HEK293 (cell line): ENCODE measurements around the gene CRYBB2.

ENCODE experiments used
- CTCF ChIA-PET: fragments of 350-600 bp; formaldehyde crosslinking; extraction: SDS; loops from one replicate; lab custom pipeline; 2021; ENCODE audit warnings: antibody characterized with exemption; lab: Yijun Ruan, JAX
- POLR2A ChIA-PET: fragments of 300-600 bp; formaldehyde crosslinking; extraction: SDS; loops from one replicate; lab custom pipeline; 2020; ENCODE audit warnings: antibody characterized with exemption, inconsistent platforms; lab: Yijun Ruan, JAX
- H3K27ac ChIP-seq: fragments of 200-500 bp; sonication (Bioruptor generic); 2 replicates; pipeline ENCODE4 v1.5.1; 2014; ENCODE audit warnings: low read depth, low read length, control low read depth, inconsistent platforms; ENCODE audit errors: extremely low read depth
- H3K36me3 ChIP-seq, 2 experiments: fragments of 200-500 bp in 1 of 2; sonication (Bioruptor generic) in 1 of 2; 1 replicate in 1 of 2; 2 replicates in 1 of 2; pipeline ENCODE4 v1.5.1; 2014 to 2017; ENCODE audit warnings: inconsistent platforms in 2 of 2, low read length in 2 of 2; ENCODE audit not compliant: control insufficient read depth in 2 of 2, insufficient read depth in 1 of 2
- H3K4me1 ChIP-seq: fragments of 200-500 bp; sonication (Bioruptor generic); 2 replicates; pipeline ENCODE4 v1.5.1; 2014; ENCODE audit warnings: mild to moderate bottlenecking, low read length, inconsistent platforms; ENCODE audit not compliant: control insufficient read depth, insufficient read depth
- H3K4me3 ChIP-seq: 2 replicates; pipeline ENCODE4 v1.5.1; 2011; ENCODE audit warnings: low read depth, mild to moderate bottlenecking, control low read depth, low read length, moderate library complexity
- H3K9me3 ChIP-seq: fragments of 200-500 bp; sonication (Bioruptor generic); 2 replicates; pipeline ENCODE4 v1.5.1; 2014; ENCODE audit warnings: low read depth, low read length, inconsistent platforms; ENCODE audit not compliant: control insufficient read depth, insufficient read depth
- FEZF1 ChIP-seq: fragments of 450-650 bp; formaldehyde crosslinking; IDR thresholded peaks from 2 replicates; pipeline ENCODE4 v1.5.1; 2016; ENCODE audit warnings: missing biosample characterization, missing genetic modification characterization
- HOXC10 ChIP-seq: sonication (generic); formaldehyde crosslinking; IDR thresholded peaks from 2 replicates; pipeline ENCODE4 v1.8.1; 2023; ENCODE audit warnings: mild to moderate bottlenecking, missing genetic modification reagents
- KLF16 ChIP-seq: fragments of 450-650 bp; formaldehyde crosslinking; IDR thresholded peaks from 2 replicates; pipeline ENCODE4 v1.5.1; 2017; ENCODE audit warnings: missing biosample characterization, missing genetic modification characterization
- SETDB1 ChIP-seq: IDR thresholded peaks from one replicate; pipeline ENCODE4 v1.6.1; 2017; ENCODE audit warnings: mild to moderate bottlenecking, low read length, moderate library complexity, mixed read lengths; ENCODE audit not compliant: insufficient read length
- ZBTB17 ChIP-seq: fragments of 450-650 bp; formaldehyde crosslinking; IDR thresholded peaks from 2 replicates; pipeline ENCODE4 v1.5.1; 2016; ENCODE audit warnings: missing biosample characterization, missing genetic modification characterization
- ZBTB6 ChIP-seq: fragments of 450-650 bp; formaldehyde crosslinking; IDR thresholded peaks from 2 replicates; pipeline ENCODE4 v1.5.1; 2017; ENCODE audit warnings: missing biosample characterization, missing genetic modification characterization
- ZFP69B ChIP-seq: fragments of 450-650 bp; formaldehyde crosslinking; IDR thresholded peaks from 2 replicates; pipeline ENCODE4 v1.5.1; 2016; ENCODE audit warnings: missing biosample characterization, missing genetic modification characterization
- ZNF138 ChIP-seq: fragments of 450-650 bp; formaldehyde crosslinking; IDR thresholded peaks from 2 replicates; pipeline ENCODE4 v1.5.1; 2016; ENCODE audit warnings: missing biosample characterization, missing genetic modification characterization, borderline replicate concordance
- ZNF155 ChIP-seq: fragments of 450-650 bp; formaldehyde crosslinking; IDR thresholded peaks from 2 replicates; pipeline ENCODE4 v1.5.1; 2016; ENCODE audit warnings: missing biosample characterization, missing genetic modification characterization
- ZNF202 ChIP-seq: fragments of 450-650 bp; formaldehyde crosslinking; IDR thresholded peaks from 2 replicates; pipeline ENCODE4 v1.5.1; 2016; ENCODE audit warnings: missing biosample characterization, missing genetic modification characterization, borderline replicate concordance
- ZNF211 ChIP-seq: fragments of 450-650 bp; formaldehyde crosslinking; IDR thresholded peaks from 2 replicates; pipeline ENCODE4 v1.5.1; 2016; ENCODE audit warnings: low read depth, missing biosample characterization, missing genetic modification characterization
- ZNF221 ChIP-seq: fragments of 450-650 bp; formaldehyde crosslinking; IDR thresholded peaks from 2 replicates; pipeline ENCODE4 v1.5.1; 2017; ENCODE audit warnings: missing biosample characterization, missing genetic modification characterization, borderline replicate concordance
- ZNF23 ChIP-seq: fragments of 450-650 bp; formaldehyde crosslinking; IDR thresholded peaks from 2 replicates; pipeline ENCODE4 v1.5.1; 2016; ENCODE audit warnings: missing biosample characterization, missing genetic modification characterization, borderline replicate concordance
- ZNF239 ChIP-seq: fragments of 450-650 bp; formaldehyde crosslinking; IDR thresholded peaks from 2 replicates; pipeline ENCODE4 v1.5.1; 2016; ENCODE audit warnings: missing biosample characterization, missing genetic modification characterization
- ZNF274 ChIP-seq, 2 experiments: fragments of 200-500 bp in 1 of 2; fragments of 450-650 bp in 1 of 2; sonication (Bioruptor generic) in 1 of 2; formaldehyde crosslinking in 1 of 2; IDR thresholded peaks; 2 replicates each; pipeline versions ENCODE4 v1.5.1 to v1.6.1; 2014 to 2016; ENCODE audit warnings: borderline replicate concordance in 1 of 2, inconsistent platforms in 1 of 2, low read length in 1 of 2, missing biosample characterization in 1 of 2, missing genetic modification characterization in 1 of 2
- ZNF350 ChIP-seq: fragments of 450-650 bp; formaldehyde crosslinking; IDR thresholded peaks from 2 replicates; pipeline ENCODE4 v1.5.0; 2017; ENCODE audit warnings: missing biosample characterization, mild to moderate bottlenecking, missing genetic modification characterization
- ZNF37A ChIP-seq: fragments of 450-650 bp; IDR thresholded peaks from 2 replicates; pipeline ENCODE4 v1.5.1; 2018; ENCODE audit warnings: missing biosample characterization, missing genetic modification characterization
- ZNF394 ChIP-seq: fragments of 450-650 bp; formaldehyde crosslinking; IDR thresholded peaks from 2 replicates; pipeline ENCODE4 v1.5.1; 2016; ENCODE audit warnings: missing biosample characterization, missing genetic modification characterization, mild to moderate bottlenecking, moderate library complexity, borderline replicate concordance
- ZNF596 ChIP-seq: fragments of 450-650 bp; IDR thresholded peaks from 2 replicates; pipeline ENCODE4 v1.5.0; 2018; ENCODE audit warnings: missing biosample characterization, mild to moderate bottlenecking, missing genetic modification characterization, moderate library complexity
- ZNF621 ChIP-seq: fragments of 450-650 bp; formaldehyde crosslinking; IDR thresholded peaks from 2 replicates; pipeline ENCODE4 v1.5.1; 2017; ENCODE audit warnings: missing biosample characterization, missing genetic modification characterization
- ZNF629 ChIP-seq: fragments of 450-650 bp; formaldehyde crosslinking; IDR thresholded peaks from 2 replicates; pipeline ENCODE4 v1.5.1; 2017; ENCODE audit warnings: missing biosample characterization, missing genetic modification characterization
- TF ChIP-seq, protein P1 (sequence below): fragments of 450-650 bp; formaldehyde crosslinking; IDR thresholded peaks from 2 replicates; pipeline ENCODE4 v1.5.1; 2016; ENCODE audit warnings: missing biosample characterization, missing genetic modification characterization
- TF ChIP-seq, protein P2 (sequence below): fragments of 450-650 bp; formaldehyde crosslinking; IDR thresholded peaks from 2 replicates; pipeline ENCODE4 v1.5.1; 2016; ENCODE audit warnings: missing biosample characterization, missing genetic modification characterization, low read depth

CRYBB2 gene

DNA sequence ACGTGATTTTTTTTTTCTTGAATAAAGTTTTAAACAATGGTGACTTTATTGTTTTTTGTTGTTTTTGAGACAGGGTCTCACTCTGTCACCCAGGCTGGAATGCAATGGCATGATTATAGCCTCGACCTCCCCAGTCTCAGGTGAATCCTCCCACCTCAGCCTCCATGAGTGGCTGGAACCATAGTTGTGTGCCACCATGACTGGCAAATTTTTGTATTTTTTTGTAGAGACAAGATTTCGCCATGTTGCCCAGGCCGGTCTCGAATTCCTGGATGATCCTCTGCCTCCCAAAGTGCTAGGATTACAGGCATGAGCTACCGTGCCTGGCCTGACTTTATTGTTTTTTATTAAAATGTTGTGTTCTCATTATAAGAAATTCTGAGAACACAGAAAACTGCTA is 32.0 kb upstream of the CRYBB2 start:
- ChIA-PET CTCF (interaction anchor here (0.9 to 4.7 kb wide), 4 partner anchors 11 to 251 kb away, joined by 3 to 36 read pairs (median 4); no protein-coding TSS in a partner anchor), POLR2A (no interaction called here)
- no peaks in the 10 kb centered on the region for H3K9me3 ChIP-seq
- no peak for TF ChIP-seq ZBTB6 (tag by site-specific recombination)
- no peak for TF ChIP-seq ZNF202 (tag by site-specific recombination)
- TF ChIP-seq, protein P1, sequence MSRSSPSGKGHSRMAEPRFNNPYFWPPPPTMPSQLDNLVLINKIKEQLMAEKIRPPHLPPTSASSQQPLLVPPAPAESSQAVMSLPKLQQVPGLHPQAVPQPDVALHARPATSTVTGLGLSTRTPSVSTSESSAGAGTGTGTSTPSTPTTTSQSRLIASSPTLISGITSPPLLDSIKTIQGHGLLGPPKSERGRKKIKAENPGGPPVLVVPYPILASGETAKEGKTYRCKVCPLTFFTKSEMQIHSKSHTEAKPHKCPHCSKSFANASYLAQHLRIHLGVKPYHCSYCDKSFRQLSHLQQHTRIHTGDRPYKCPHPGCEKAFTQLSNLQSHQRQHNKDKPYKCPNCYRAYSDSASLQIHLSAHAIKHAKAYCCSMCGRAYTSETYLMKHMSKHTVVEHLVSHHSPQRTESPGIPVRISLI (tag by site-specific recombination): no peak
- TF ChIP-seq SETDB1: no peak
- H3K27ac ChIP-seq: no peak overlapping the region
- peaks cover 0 to 42% of the 10 kb centered on the region in 2 experiments; a peak in 2 of 3 replicates for H3K36me3 ChIP-seq
- H3K4me3 ChIP-seq: no peak overlapping the region
- no peaks in the 10 kb centered on the region for H3K4me1 ChIP-seq

- TF ChIP-seq ZNF239 (tag by site-specific recombination) (no peak), ZNF394 (tag by site-specific recombination) (no peak), ZNF621 (no peak), ZNF350 (tag by site-specific recombination) (no peak), ZNF23 (tag by site-specific recombination) (no peak), ZNF596 (tag by site-specific recombination) (no peak), ZNF155 (tag by site-specific recombination) (no peak), ZBTB17 (no peak), FEZF1 (tag by site-specific recombination) (no peak), ZNF138 (tag by site-specific recombination) (no peak), ZNF629 (tag by site-specific recombination) (no peak), ZNF274 (IDR thresholded peaks at IDR 0.05; ENCODE audit: low read length) (no peak), ZNF274 (tag by site-specific recombination; IDR thresholded peaks at IDR 0.05; ENCODE audit: borderline replicate concordance) (no peak), KLF16 (tag by site-specific recombination) (no peak), ZNF211 (tag by site-specific recombination) (no peak), HOXC10 (CRISPR knock-in tag) (no peak), ZNF37A (tag by site-specific recombination) (no peak), ZFP69B (tag by site-specific recombination) (no peak), ZNF221 (tag by site-specific recombination) (no peak)
- TF ChIP-seq, protein P2, sequence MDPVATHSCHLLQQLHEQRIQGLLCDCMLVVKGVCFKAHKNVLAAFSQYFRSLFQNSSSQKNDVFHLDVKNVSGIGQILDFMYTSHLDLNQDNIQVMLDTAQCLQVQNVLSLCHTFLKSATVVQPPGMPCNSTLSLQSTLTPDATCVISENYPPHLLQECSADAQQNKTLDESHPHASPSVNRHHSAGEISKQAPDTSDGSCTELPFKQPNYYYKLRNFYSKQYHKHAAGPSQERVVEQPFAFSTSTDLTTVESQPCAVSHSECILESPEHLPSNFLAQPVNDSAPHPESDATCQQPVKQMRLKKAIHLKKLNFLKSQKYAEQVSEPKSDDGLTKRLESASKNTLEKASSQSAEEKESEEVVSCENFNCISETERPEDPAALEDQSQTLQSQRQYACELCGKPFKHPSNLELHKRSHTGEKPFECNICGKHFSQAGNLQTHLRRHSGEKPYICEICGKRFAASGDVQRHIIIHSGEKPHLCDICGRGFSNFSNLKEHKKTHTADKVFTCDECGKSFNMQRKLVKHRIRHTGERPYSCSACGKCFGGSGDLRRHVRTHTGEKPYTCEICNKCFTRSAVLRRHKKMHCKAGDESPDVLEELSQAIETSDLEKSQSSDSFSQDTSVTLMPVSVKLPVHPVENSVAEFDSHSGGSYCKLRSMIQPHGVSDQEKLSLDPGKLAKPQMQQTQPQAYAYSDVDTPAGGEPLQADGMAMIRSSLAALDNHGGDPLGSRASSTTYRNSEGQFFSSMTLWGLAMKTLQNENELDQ: no peak
- TF ChIP-seq, all 188 proteins: peak for 0
- Histone ChIP-seq H3K36me3 (peaks cover 4 to 38% of the 10 kb centered on the region in 2 experiments; a peak in 2 of 3 replicates), H3K27ac (no peak overlapping the region), H3K4me3 (no peak overlapping the region), H3K9me3 (no peaks in the 10 kb centered on the region), H3K4me1 (no peaks in the 10 kb centered on the region)
- ChIA-PET CTCF (interaction anchor here (1.6 kb wide), 1 partner anchor 10 kb away, joined by 10 read pairs; no protein-coding TSS in a partner anchor), POLR2A (no interaction called here)
Observed at GRCh38 chr22:25192406-25192805, 27.0 kb upstream of the CRYBB2 start.
